H1 (cell line): ENCODE results near the gene PLXNA4. TPM values are rescaled to one million over a fixed set of nuclear protein-coding genes. Genes with fewer than 3 reads are reported as not detected.

ENCODE experiments used
- CTCF ChIA-PET: fragments of 300-600 bp; sonication (Branson Sonifier 250); formaldehyde crosslinking; loops from one replicate; lab custom pipeline; 2021; ENCODE audit not compliant: partially characterized antibody; lab: Charles Lee
- POLR2A ChIA-PET: fragments of 300-600 bp; sonication (Branson Sonifier 250); formaldehyde crosslinking; loops from one replicate; lab custom pipeline; 2021; ENCODE audit warnings: inconsistent platforms; ENCODE audit not compliant: partially characterized antibody; lab: Charles Lee
- DNase-seq, 2 experiments: peaks; one replicate each; pipeline versions ENCODE4 v3.0.0 to v3.0.0-alpha.2; 2010 to 2022; ENCODE audit warnings: low spot score in 2 of 2, low read depth in 1 of 2, mixed read lengths in 1 of 2
- FAIRE-seq: peaks from 2 replicates; lab custom pipeline; 2011; peaks lifted over from hg19 to GRCh38; lab: Jason Lieb, UNC
- H2AFZ ChIP-seq: 2 replicates; pipeline ENCODE4 v1.8.1; 2012; ENCODE audit warnings: low read length, inconsistent platforms
- H2AK5ac ChIP-seq: 2 replicates; pipeline ENCODE4 v1.6.1; 2013; ENCODE audit warnings: low read depth, low read length
- H2BK120ac ChIP-seq: replicated peaks from 2 replicates; pipeline ENCODE3; 2013; ENCODE audit warnings: low read depth, low read length, inconsistent platforms
- H2BK12ac ChIP-seq: 2 replicates; pipeline ENCODE4 v1.6.1; 2013; ENCODE audit warnings: low read depth, low read length
- H2BK15ac ChIP-seq: 2 replicates; pipeline ENCODE4 v1.6.1; 2013; ENCODE audit warnings: low read length
- H2BK20ac ChIP-seq: 2 replicates; pipeline ENCODE4 v1.6.1; 2013; ENCODE audit warnings: low read length
- H2BK5ac ChIP-seq: 2 replicates; pipeline ENCODE4 v1.6.1; 2013; ENCODE audit warnings: low read depth, low read length
- H3K14ac ChIP-seq: 2 replicates; pipeline ENCODE4 v1.6.1; 2013; ENCODE audit warnings: inconsistent platforms; ENCODE audit not compliant: insufficient read length
- H3K18ac ChIP-seq: 2 replicates; pipeline ENCODE4 v1.6.1; 2013; ENCODE audit warnings: low read length; ENCODE audit errors: extremely low read depth
- H3K23ac ChIP-seq: 2 replicates; pipeline ENCODE4 v1.6.1; 2013; ENCODE audit warnings: inconsistent platforms; ENCODE audit not compliant: insufficient read length
- H3K23me2 ChIP-seq: 2 replicates; pipeline ENCODE4 v1.6.1; 2013; ENCODE audit warnings: low read depth, low read length
- H3K27ac ChIP-seq: 2 replicates; pipeline ENCODE4 v1.6.1; 2011; ENCODE audit warnings: low read depth, low read length, inconsistent platforms
- H3K27me3 ChIP-seq, 4 experiments: replicated peaks in 1 of 4; 1 replicate in 1 of 4; 2 replicates in 3 of 4; pipeline versions ENCODE4 v1.6.1 to v1.8.1; 2011 to 2013; ENCODE audit warnings: low read length in 3 of 4, mild to moderate bottlenecking in 3 of 4, inconsistent platforms in 2 of 4, mixed read lengths in 2 of 4, moderate library complexity in 1 of 4; ENCODE audit not compliant: control insufficient read depth in 3 of 4, insufficient read depth in 3 of 4; ENCODE audit errors: extremely low read depth in 1 of 4
- H3K36me3 ChIP-seq, 4 experiments: 2 replicates each; pipeline versions ENCODE4 v1.6.1 to v1.8.1; 2011 to 2013; ENCODE audit warnings: mild to moderate bottlenecking in 4 of 4, low read length in 3 of 4, moderate library complexity in 2 of 4, control low read depth in 1 of 4, inconsistent platforms in 1 of 4; ENCODE audit not compliant: insufficient read depth in 4 of 4, control insufficient read depth in 2 of 4
- H3K4ac ChIP-seq: replicated peaks from 2 replicates; pipeline ENCODE3; 2013; ENCODE audit warnings: low read length, low read depth, mixed read lengths, inconsistent platforms; ENCODE audit not compliant: insufficient read length
- H3K4me1 ChIP-seq, 4 experiments: replicated peaks in 1 of 4; 1 replicate in 1 of 4; 2 replicates in 3 of 4; pipeline versions ENCODE4 v1.6.1 to v1.8.1; 2011 to 2013; ENCODE audit warnings: low read length in 3 of 4, inconsistent platforms in 2 of 4, mixed read lengths in 1 of 4; ENCODE audit not compliant: insufficient read depth in 4 of 4, control insufficient read depth in 3 of 4
- H3K4me2 ChIP-seq, 2 experiments: 2 replicates each; pipeline versions ENCODE4 v1.6.1 to v1.8.1; 2011 to 2013; ENCODE audit warnings: low read depth in 2 of 2, low read length in 2 of 2, control low read depth in 1 of 2, inconsistent platforms in 1 of 2, mild to moderate bottlenecking in 1 of 2; ENCODE audit not compliant: insufficient read depth in 1 of 2
- H3K4me3 ChIP-seq, 4 experiments: fragments of 200-600, 300-600 bp in 1 of 4; sonication (generic), shearing (Covaris generic), sonication (Bioruptor Twin) in 1 of 4; 2 replicates each; pipeline versions ENCODE4 v1.5.1 to v1.8.1; 2011 to 2016; ENCODE audit warnings: low read length in 4 of 4, low read depth in 3 of 4, control low read depth in 2 of 4, inconsistent platforms in 2 of 4, mild to moderate bottlenecking in 2 of 4, mixed read lengths in 1 of 4, moderate library complexity in 1 of 4; ENCODE audit not compliant: insufficient read depth in 2 of 4; ENCODE audit errors: extremely low read depth in 1 of 4
- H3K56ac ChIP-seq: replicated peaks from 2 replicates; pipeline ENCODE3; 2013; ENCODE audit warnings: low read depth, mild to moderate bottlenecking, mixed read lengths, low read length, inconsistent platforms; ENCODE audit not compliant: insufficient read length
- H3K79me1 ChIP-seq: 2 replicates; pipeline ENCODE4 v1.6.1; 2013; ENCODE audit warnings: low read depth, low read length, control low read depth
- H3K79me2 ChIP-seq, 2 experiments: 2 replicates each; pipeline versions ENCODE4 v1.6.1 to v1.8.1; 2012 to 2013; ENCODE audit warnings: low read length in 2 of 2, mild to moderate bottlenecking in 2 of 2, inconsistent platforms in 1 of 2; ENCODE audit not compliant: insufficient read depth in 2 of 2, control insufficient read depth in 1 of 2
- H3K9ac ChIP-seq, 4 experiments: replicated peaks in 1 of 4; 1 replicate in 1 of 4; 2 replicates in 3 of 4; pipeline versions ENCODE4 v1.6.1 to v1.8.1; 2011 to 2013; ENCODE audit warnings: low read depth in 3 of 4, low read length in 3 of 4, control low read depth in 2 of 4, mild to moderate bottlenecking in 2 of 4, moderate library complexity in 2 of 4, inconsistent platforms in 1 of 4; ENCODE audit errors: extremely low read depth in 1 of 4
- H3K9me3 ChIP-seq, 2 experiments: 2 replicates each; pipeline versions ENCODE4 v1.6.1 to v1.8.1; 2012 to 2013; ENCODE audit warnings: mild to moderate bottlenecking in 2 of 2, moderate library complexity in 2 of 2, control low read depth in 1 of 2, inconsistent platforms in 1 of 2, low read depth in 1 of 2, low read length in 1 of 2, mixed read lengths in 1 of 2; ENCODE audit not compliant: insufficient read depth in 2 of 2
- H4K20me1 ChIP-seq, 2 experiments: replicated peaks in 1 of 2; 2 replicates each; pipeline versions ENCODE3 to v1.8.1; 2011 to 2013; ENCODE audit warnings: inconsistent platforms in 2 of 2, low read length in 2 of 2, mild to moderate bottlenecking in 1 of 2; ENCODE audit not compliant: insufficient read depth in 2 of 2, control insufficient read depth in 1 of 2
- H4K5ac ChIP-seq: 2 replicates; pipeline ENCODE4 v1.6.1; 2013; ENCODE audit warnings: low read length, low read depth, mixed read lengths, inconsistent platforms; ENCODE audit not compliant: insufficient read length
- H4K8ac ChIP-seq: 2 replicates; pipeline ENCODE4 v1.8.0; 2013; ENCODE audit warnings: mild to moderate bottlenecking, moderate library complexity, low read length, inconsistent platforms; ENCODE audit not compliant: insufficient read depth; ENCODE audit errors: extremely low read depth
- H4K91ac ChIP-seq: replicated peaks from 2 replicates; pipeline ENCODE3; 2013; ENCODE audit warnings: low read length, mixed read lengths, inconsistent platforms; ENCODE audit not compliant: insufficient read length
- POLR2AphosphoS5 ChIP-seq: IDR thresholded peaks from 2 replicates; pipeline ENCODE4 v1.6.1; 2011; ENCODE audit warnings: low read depth, low read length
- WGBS, 2 experiments: shearing (Covaris generic) in 1 of 2; methylation state at CpG; one replicate each; pipeline versions ENCODE4 v1.1.6 to v1.1.7; 2013 to 2015; ENCODE audit warnings: low lambda C conversion rate in 2 of 2, mixed read lengths in 2 of 2, inconsistent platforms in 1 of 2, low coverage in 1 of 2, missing lambda C conversion rate in 1 of 2; ENCODE audit not compliant: insufficient replicate concordance in 2 of 2, insufficient coverage in 1 of 2, insufficient read length in 1 of 2; ENCODE audit errors: extremely low coverage in 1 of 2, missing lambda C conversion rate in 1 of 2; 5-methylcytosine and 5-hydroxymethylcytosine counted together
- polyA plus RNA-seq, 7 experiments: library from polyadenylated mRNA; depleted of rRNA in 3 of 7; stranded (reverse) in 5 of 7; unstranded in 2 of 7; fragments of >200 nt in 5 of 7; fragments of 200-250 nt in 2 of 7; gene quantifications; 1 replicate in 5 of 7; 2 replicates in 1 of 7; 4 replicates in 1 of 7; pipeline versions ENCODE4 v1.2.1 to v1.2.3, GENCODE V29; 2011 to 2013; ENCODE audit warnings: missing spikeins in 2 of 7, mixed read lengths in 2 of 7
- total RNA-seq: library from RNA; stranded (reverse); fragmentation: NEBNext Ultra II Directional; extraction: Animal tissue kit (Norgen Biotek cat#: 25700); gene quantifications from 2 replicates; pipeline ENCODE4 v1.2.1, GENCODE V29; 2021

The PLXNA4 gene
- total and polyA plus RNA-seq, 2 of the 8 experiments (the other 6 are each of a cell fraction or from before 2014, with no cell fraction given): 0.76 to 0.79 TPM

- H2AK5ac ChIP-seq: no peak overlapping the region
- no peaks in the 10 kb centered on the region for H3K4me1 ChIP-seq
- no peak overlapping the region for H3K56ac ChIP-seq
- no peak overlapping the region for H3K18ac ChIP-seq
- TF ChIP-seq POLR2AphosphoS5: no peak
- TF ChIP-seq, all 59 proteins: peak for 0
- H3K36me3 ChIP-seq: no peaks in the 10 kb centered on the region
- no peak overlapping the region for H4K91ac ChIP-seq
- no peaks in the 10 kb centered on the region for H3K9me3 ChIP-seq
- no peaks in the 10 kb centered on the region for H3K79me1 ChIP-seq
- H3K9ac ChIP-seq: no peak overlapping the region
- no peaks in the 10 kb centered on the region for H3K27me3 ChIP-seq
- no peak overlapping the region for H4K5ac ChIP-seq
- H3K23me2 ChIP-seq: no peaks in the 10 kb centered on the region
- no peak overlapping the region for H2AFZ ChIP-seq
- DNase-seq (no peak), FAIRE-seq (no peak)
- no peak overlapping the region for H3K4me3 ChIP-seq
- no peak overlapping the region for H4K8ac ChIP-seq
- H4K20me1 ChIP-seq: no peaks in the 10 kb centered on the region
- no peak overlapping the region for H3K4me2 ChIP-seq
- WGBS, 2 experiments: 92% methylated on average over 3 of the region's 3 CpGs; no CpG with 5 or more reads in 1 of the 2 experiments
- H3K79me2 ChIP-seq: no peaks in the 10 kb centered on the region
- no peak overlapping the region for H3K4ac ChIP-seq
- no peak overlapping the region for H2BK15ac ChIP-seq
- H2BK20ac ChIP-seq: no peak overlapping the region
- H2BK120ac ChIP-seq: no peak overlapping the region
- ChIA-PET POLR2A (no interaction called here), CTCF (interaction anchor here (0.9 to 1.5 kb wide), 3 partner anchors 8 to 34 kb away, joined by 3 read pairs; no protein-coding TSS in a partner anchor)
- H3K14ac ChIP-seq: no peak overlapping the region
- no peak overlapping the region for H3K27ac ChIP-seq
- H3K23ac ChIP-seq: no peak overlapping the region
- H2BK12ac ChIP-seq: no peak overlapping the region
- no peak overlapping the region for H2BK5ac ChIP-seq
These were observed 122.4 kb downstream of the PLXNA4 start for GRCh38 chr7:132453826-132454225.
